ENCODE results near the gene TM9SF2. TPM values are rescaled to one million over a fixed set of nuclear protein-coding genes. Genes with fewer than 3 reads are reported as not detected.

TM9SF2 gene
- total RNA-seq, 1 experiment from 2014 or later, result 84.6 TPM

- H3K79me2 ChIP-seq (ENCODE audit: low read length), result peaks cover 100% of the 10 kb centered on the region
- CTCF ChIA-PET, result no interaction called here
- H3K27ac ChIP-seq (ENCODE audit: low read length), result no peak overlapping the region
- no peak overlapping the region for H3K4me2 ChIP-seq (ENCODE audit: low read length)
- DNase-seq (no peak), ATAC-seq (no peak)
- intact Hi-C loops (cut with micrococcal nuclease), result no loop called here
- H4K20me1 ChIP-seq (ENCODE audit: low read length), result peaks cover 19% of the 10 kb centered on the region
- no peaks in the 10 kb centered on the region for H3F3A ChIP-seq (ENCODE audit: low read length, unreplicated experiment)
- POLR2A ChIA-PET (ENCODE audit: unreplicated experiment), result no interaction called here
- H3K9ac ChIP-seq (ENCODE audit: low read length), result no peak overlapping the region
- H3K4me1 ChIP-seq (ENCODE audit: insufficient read depth, low read length), result peaks cover 22% of the 10 kb centered on the region
- no peak overlapping the region for H2AFZ ChIP-seq (ENCODE audit: low read length)
- no peaks in the 10 kb centered on the region for H3K9me2 ChIP-seq (replicated peaks; ENCODE audit: low read length)
- TF ChIP-seq EZH2phosphoT487 (IDR thresholded peaks at IDR 0.05; ENCODE audit: borderline replicate concordance, low read length), result no peak
- TF ChIP-seq EZH2 (IDR thresholded peaks at IDR 0.05; ENCODE audit: low read length, unreplicated experiment), result no peak
- no peak for TF ChIP-seq CTCF (conservative IDR thresholded peaks at IDR 0.05; ENCODE audit: low read depth, low read length)
- H3K27me3 ChIP-seq (ENCODE audit: low read length), result no peaks in the 10 kb centered on the region
- H3K4me3 ChIP-seq (ENCODE audit: low read length), result no peak overlapping the region
- BruUV-seq (replicated peaks), result no TSS peak
- 0 out of 2 replicates have a peak, but pooled peaks cover 9% of the 10 kb centered on the region for H3K9me3 ChIP-seq (ENCODE audit: low read length)
- peaks cover 34% of the 10 kb centered on the region for H3K36me3 ChIP-seq (ENCODE audit: low read depth, low read length)
Measured at GRCh38 chr13:99509479-99509878, 8.2 kb downstream of the TM9SF2 start.

- H3K79me2 ChIP-seq (ENCODE audit: low read length), result peaks cover 69% of the 10 kb centered on the region
- ChIA-PET POLR2A (ENCODE audit: unreplicated experiment) (no interaction called here), CTCF (no interaction called here)
- H2AFZ ChIP-seq (ENCODE audit: low read length), result no peak overlapping the region
- TF ChIP-seq CTCF (conservative IDR thresholded peaks at IDR 0.05; ENCODE audit: low read depth, low read length) (no peak), EZH2phosphoT487 (IDR thresholded peaks at IDR 0.05; ENCODE audit: borderline replicate concordance, low read length) (no peak), EZH2 (IDR thresholded peaks at IDR 0.05; ENCODE audit: low read length, unreplicated experiment) (no peak)
- H3K9ac ChIP-seq (ENCODE audit: low read length), result no peak overlapping the region
- H3K9me2 ChIP-seq (replicated peaks; ENCODE audit: low read length), result no peaks in the 10 kb centered on the region
- no TSS peak for BruUV-seq (replicated peaks)
- H3K27ac ChIP-seq (ENCODE audit: low read length), result no peak overlapping the region
- no peaks in the 10 kb centered on the region for H3K27me3 ChIP-seq (ENCODE audit: low read length)
- H4K20me1 ChIP-seq (ENCODE audit: low read length), result peaks cover 15% of the 10 kb centered on the region
- no peak overlapping the region for H3K4me3 ChIP-seq (ENCODE audit: low read length)
- no peak overlapping the region for H3K4me2 ChIP-seq (ENCODE audit: low read length)
- DNase-seq, result no peak
- H3K4me1 ChIP-seq (ENCODE audit: insufficient read depth, low read length), result peaks cover 10% of the 10 kb centered on the region; the same call in 1 of the 2 replicates
- no peaks in the 10 kb centered on the region for H3F3A ChIP-seq (ENCODE audit: low read length, unreplicated experiment)
- ATAC-seq, result no peak
- no peaks in the 10 kb centered on the region for H3K9me3 ChIP-seq (ENCODE audit: low read length)
- intact Hi-C loops (cut with micrococcal nuclease), result loop anchor here (10.0 kb wide), 2 partner anchors 250 to 320 kb away; no protein-coding TSS in a partner anchor
- peaks cover 15% of the 10 kb centered on the region for H3K36me3 ChIP-seq (ENCODE audit: low read depth, low read length)
Measured at GRCh38 chr13:99514801-99515200, 13.5 kb downstream of the TM9SF2 start.

GRCh38 chr13:99516153-99516929 lies 15.1 kb downstream of the TM9SF2 start:
- no peak overlapping the region for H2AFZ ChIP-seq (ENCODE audit: low read length)
- no peaks in the 10 kb centered on the region for H3K9me2 ChIP-seq (replicated peaks; ENCODE audit: low read length)
- H3K36me3 ChIP-seq (ENCODE audit: low read depth, low read length), result peaks cover 5% of the 10 kb centered on the region
- H3K79me2 ChIP-seq (ENCODE audit: low read length), result peaks cover 54% of the 10 kb centered on the region
- peaks cover 5% of the 10 kb centered on the region for H4K20me1 ChIP-seq (ENCODE audit: low read length)
- no peak overlapping the region for H3K9ac ChIP-seq (ENCODE audit: low read length)
- H3K9me3 ChIP-seq (ENCODE audit: low read length), result no peaks in the 10 kb centered on the region
- peaks cover 10% of the 10 kb centered on the region; the same call in 1 of the 2 replicates for H3K4me1 ChIP-seq (ENCODE audit: insufficient read depth, low read length)
- H3K4me3 ChIP-seq (ENCODE audit: low read length), result no peak overlapping the region
- TF ChIP-seq EZH2 (IDR thresholded peaks at IDR 0.05; ENCODE audit: low read length, unreplicated experiment), result no peak
- TF ChIP-seq EZH2phosphoT487 (IDR thresholded peaks at IDR 0.05; ENCODE audit: borderline replicate concordance, low read length), result no peak
- TF ChIP-seq CTCF (conservative IDR thresholded peaks at IDR 0.05; ENCODE audit: low read depth, low read length), result no peak
- CTCF ChIA-PET, result interaction anchor here (0.7 kb wide), 1 partner anchor 1857 kb away, joined by 3 read pairs; no protein-coding TSS in a partner anchor
- peak overlapping the region; percentile 34 for H3K27ac ChIP-seq (ENCODE audit: low read length)
- intact Hi-C loops (cut with micrococcal nuclease), result loop anchor here (2.0 to 10.0 kb wide), 3 partner anchors 16 to 322 kb away; partner anchors contain the start of gene TM9SF2
- H3K4me2 ChIP-seq (ENCODE audit: low read length), result no peak overlapping the region
- no peak for ATAC-seq
- POLR2A ChIA-PET (ENCODE audit: unreplicated experiment), result interaction anchor here (0.6 to 1.3 kb wide), 2 partner anchors 49 kb away, joined by 7 to 9 read pairs; no protein-coding TSS in a partner anchor
- H3K27me3 ChIP-seq (ENCODE audit: low read length), result no peaks in the 10 kb centered on the region
- H3F3A ChIP-seq (ENCODE audit: low read length, unreplicated experiment), result no peaks in the 10 kb centered on the region
- no peak for DNase-seq
- BruUV-seq (replicated peaks), result no TSS peak

Measured in PC-3 (cell line).